HepG2 (cell line): Measurements from ENCODE around the gene CTNNA2. TPM values are rescaled to one million over a fixed set of nuclear protein-coding genes. Genes with fewer than 3 reads are reported as not detected.

Experiments
- ATAC-seq: fragments of 200-7000 bp; cut with Tn5 transposase; 3 replicates; pipeline ENCODE4 v1.9.1; 2020; ENCODE audit warnings: mild to moderate bottlenecking, moderate library complexity
- BruUV-seq: library from RNA; stranded (reverse); fragments of 400-500 nt; replicated peaks from 2 replicates; lab custom pipeline; 2021; lab: Mats Ljungman, UMichigan
- CTCF ChIA-PET: fragments of 300-600 bp; formaldehyde crosslinking; extraction: SDS; loops from one replicate; lab custom pipeline; 2021; ENCODE audit warnings: low total read pairs, inconsistent platforms, low intra/inter-chr PET ratio; lab: Yijun Ruan, JAX
- POLR2A ChIA-PET: fragments of 350-600 bp; sonication (Branson Sonifier 250); formaldehyde crosslinking; loops from one replicate; lab custom pipeline; 2020; ENCODE audit warnings: antibody characterized with exemption, inconsistent platforms; lab: Yijun Ruan, JAX
- DNase-seq: peaks from one replicate; pipeline ENCODE4 v3.0.0-alpha.2; 2015; ENCODE audit warnings: low spot score
- FAIRE-seq: peaks from 3 replicates; lab custom pipeline; 2011; peaks lifted over from hg19 to GRCh38; lab: Jason Lieb, UNC
- H2AFZ ChIP-seq: one replicate; pipeline ENCODE4 v1.6.1; 2011; ENCODE audit warnings: low read length, inconsistent platforms
- H3K27ac ChIP-seq: fragments of 300-600 bp; 3 replicates; pipeline ENCODE4 v1.8.0; 2011; ENCODE audit warnings: mixed run types, mild to moderate bottlenecking, mixed read lengths, low read length, inconsistent platforms; ENCODE audit not compliant: insufficient read depth; ENCODE audit errors: extremely low read length
- H3K27me3 ChIP-seq, 2 experiments: fragments of 200-600 bp in 1 of 2; 2 replicates in 1 of 2; 3 replicates in 1 of 2; pipeline versions ENCODE4 v1.6.0 to v1.8.0; 2011; ENCODE audit warnings: low read length in 2 of 2, mild to moderate bottlenecking in 2 of 2, moderate library complexity in 2 of 2, inconsistent platforms in 1 of 2; ENCODE audit not compliant: insufficient read depth in 2 of 2, control insufficient read depth in 1 of 2
- H3K36me3 ChIP-seq, 2 experiments: fragments of 200-600 bp in 1 of 2; replicated peaks in 1 of 2; 2 replicates in 1 of 2; 3 replicates in 1 of 2; pipeline versions ENCODE4 v1.5.1 to v1.8.0; 2011; ENCODE audit warnings: low read length in 2 of 2, inconsistent platforms in 1 of 2; ENCODE audit not compliant: insufficient read depth in 2 of 2, control insufficient read depth in 1 of 2
- H3K4me1 ChIP-seq: 2 replicates; pipeline ENCODE4 v1.5.1; 2012; ENCODE audit warnings: low read length, inconsistent platforms; ENCODE audit not compliant: insufficient read depth
- H3K4me2 ChIP-seq: 2 replicates; pipeline ENCODE4 v1.6.0; 2011; ENCODE audit warnings: low read depth, low read length, inconsistent platforms
- H3K4me3 ChIP-seq, 3 experiments: fragments of 200-600 bp in 1 of 3; sonication (generic), shearing (Covaris generic) in 1 of 3; replicated peaks in 1 of 3; 2 replicates each; pipeline ENCODE4 v1.5.1; 2011 to 2016; ENCODE audit warnings: low read length in 3 of 3, inconsistent platforms in 2 of 3, low read depth in 2 of 3, mild to moderate bottlenecking in 2 of 3, control low read depth in 1 of 3, mixed read lengths in 1 of 3; ENCODE audit not compliant: insufficient read depth in 1 of 3
- H3K79me2 ChIP-seq: one replicate; pipeline ENCODE4 v1.6.1; 2011; ENCODE audit warnings: low read length, inconsistent platforms; ENCODE audit not compliant: insufficient read depth
- H3K9ac ChIP-seq: 2 replicates; pipeline ENCODE4 v1.6.0; 2011; ENCODE audit warnings: mild to moderate bottlenecking, low read depth, low read length, inconsistent platforms; ENCODE audit not compliant: insufficient read depth
- H3K9me3 ChIP-seq: 2 replicates; pipeline ENCODE4 v1.5.1; 2012; ENCODE audit warnings: mild to moderate bottlenecking, low read length
- H4K20me1 ChIP-seq: 2 replicates; pipeline ENCODE4 v1.6.0; 2011; ENCODE audit warnings: inconsistent platforms, mild to moderate bottlenecking, low read length, moderate library complexity; ENCODE audit not compliant: insufficient read depth
- ESRRA ChIP-seq: sonication (generic); formaldehyde crosslinking; IDR thresholded peaks from 2 replicates; pipeline ENCODE4 v1.5.1; 2020; ENCODE audit warnings: mild to moderate bottlenecking, low read depth, missing genetic modification reagents
- NCOA2 ChIP-seq: sonication (generic); formaldehyde crosslinking; IDR thresholded peaks from 2 replicates; pipeline ENCODE4 v1.8.0; 2022; ENCODE audit warnings: inconsistent platforms
- RARA ChIP-seq: IDR thresholded peaks from 2 replicates; pipeline ENCODE4 v1.6.1; 2016; ENCODE audit warnings: missing genetic modification reagents, missing compliant biosample characterization
- SNRNP70 ChIP-seq: fragments of 200-400 bp; formaldehyde crosslinking; IDR thresholded peaks from 2 replicates; pipeline ENCODE4 v1.6.1; 2017; ENCODE audit warnings: mild to moderate bottlenecking, low read depth, low read length, moderate library complexity
- TAF1 ChIP-seq: sonication (generic); formaldehyde crosslinking; IDR thresholded peaks from 2 replicates; pipeline ENCODE4 v1.4.0; 2020; ENCODE audit warnings: missing genetic modification reagents
- TCF7L2 ChIP-seq: IDR thresholded peaks from 2 replicates; pipeline ENCODE4 v1.6.1; 2011; ENCODE audit warnings: mild to moderate bottlenecking, low read depth, low read length, moderate library complexity
- ZBTB1 ChIP-seq: sonication (generic); formaldehyde crosslinking; IDR thresholded peaks from 2 replicates; pipeline ENCODE4 v1.4.0; 2020; ENCODE audit warnings: missing genetic modification reagents, borderline replicate concordance
- ZKSCAN8 ChIP-seq: IDR thresholded peaks from 2 replicates; pipeline ENCODE4 v1.6.1; 2016; ENCODE audit warnings: borderline replicate concordance, missing genetic modification reagents, missing compliant biosample characterization
- ZNF331 ChIP-seq: sonication (generic); formaldehyde crosslinking; IDR thresholded peaks from 2 replicates; pipeline ENCODE4 v1.4.0; 2020; ENCODE audit warnings: missing genetic modification reagents
- ZNF720 ChIP-seq: sonication (generic); formaldehyde crosslinking; IDR thresholded peaks from 2 replicates; pipeline ENCODE4 v1.4.0; 2020; ENCODE audit warnings: missing genetic modification reagents
- ZNF775 ChIP-seq: sonication (generic); formaldehyde crosslinking; IDR thresholded peaks from 2 replicates; pipeline ENCODE4 v1.4.0; 2020; ENCODE audit warnings: missing genetic modification reagents, mild to moderate bottlenecking, moderate library complexity, borderline replicate concordance
- WGBS: methylation state at CpG from one replicate; pipeline ENCODE4 v1.1.6; 2017; ENCODE audit warnings: low lambda C conversion rate; 5-methylcytosine and 5-hydroxymethylcytosine counted together
- in situ Hi-C: cut with HindIII; loops from 2 replicates; pipeline ENCODE4 v1.10.0; 2017; ENCODE audit warnings: low pct_unique_long_range_greater_than_20kb; ENCODE audit not compliant: extremely low pct_ligation_motif_present
- intact Hi-C: fragments of 100-400 bp; cut with micrococcal nuclease; formaldehyde crosslinking; loops from one replicate; pipeline ENCODE4 v1.10.0; 2022; ENCODE audit not compliant: unreplicated experiment
- polyA plus RNA-seq, 8 experiments: library from polyadenylated mRNA; depleted of rRNA in 3 of 8; stranded (reverse) in 7 of 8; unstranded in 1 of 8; fragments of >200 nt; fragmentation: Illumina TruSeq in 4 of 8; extraction: Trizol in 4 of 8; gene quantifications; 2 replicates each; pipeline versions ENCODE4 v1.2.1 to v1.2.3, GENCODE V29; 2011 to 2016; ENCODE audit warnings: low read depth in 4 of 8, missing spikeins in 1 of 8, mixed read lengths in 1 of 8; ENCODE audit not compliant: insufficient read depth in 1 of 8
- total RNA-seq, 5 experiments: library from RNA; depleted of rRNA; stranded (reverse); fragments of >200 nt; fragmentation: Illumina TruSeq; extraction: Trizol; gene quantifications; 2 replicates each; pipeline ENCODE4 v1.2.3, GENCODE V29; 2016; ENCODE audit warnings: low read depth in 1 of 5

CTNNA2 gene
- total and polyA plus RNA-seq, 2 of the 13 experiments (the other 11 are each of a cell fraction or from before 2014, with no cell fraction given) = not detected

GRCh38 chr2:80114812-80115211 is 602.0 kb downstream of the CTNNA2 start:
- CTCF ChIA-PET = no interaction called here
- H3K27me3 ChIP-seq = no peaks in the 10 kb centered on the region
- TF ChIP-seq ZKSCAN8 (CRISPR knock-in tag) (no peak), ZNF775 (CRISPR knock-in tag) (no peak), TAF1 (CRISPR knock-in tag) (no peak), TCF7L2 (no peak), SNRNP70 (no peak), RARA (CRISPR knock-in tag) (no peak), ZNF720 (no peak), ESRRA (CRISPR knock-in tag) (no peak), ZNF331 (CRISPR knock-in tag) (no peak), ZBTB1 (CRISPR knock-in tag) (no peak)
- TF ChIP-seq, all 625 proteins: peak for 0
- in situ Hi-C loops = no loop called here
- ATAC-seq (no peak), FAIRE-seq (no peak), DNase-seq (no peak)
- Histone ChIP-seq H4K20me1 (no peaks in the 10 kb centered on the region), H3K9me3 (peaks cover 14% of the 10 kb centered on the region), H3K27ac (no peak overlapping the region), H3K4me3 (no peak overlapping the region), H3K4me2 (no peak overlapping the region), H3K79me2 (no peaks in the 10 kb centered on the region), H3K36me3 (no peaks in the 10 kb centered on the region), H2AFZ (no peak overlapping the region), H3K9ac (no peak overlapping the region), H3K4me1 (no peaks in the 10 kb centered on the region)
- BruUV-seq = no TSS peak
- POLR2A ChIA-PET = no interaction called here
- 10% methylated on average over 4 of the region's 4 CpGs for WGBS
- intact Hi-C loops = no loop called here

GRCh38 chr2:80117401-80117800 is 604.5 kb downstream of the CTNNA2 start:
- no peak for TF ChIP-seq NCOA2 (CRISPR knock-in tag)
- ATAC-seq (no peak), FAIRE-seq (no peak), DNase-seq (no peak)
- Histone ChIP-seq H3K9ac (no peak overlapping the region), H3K9me3 (no peaks in the 10 kb centered on the region), H3K27ac (no peak overlapping the region), H3K4me3 (no peak overlapping the region), H3K27me3 (no peaks in the 10 kb centered on the region), H2AFZ (no peak overlapping the region), H3K79me2 (no peaks in the 10 kb centered on the region), H3K4me2 (no peak overlapping the region), H3K4me1 (no peaks in the 10 kb centered on the region), H4K20me1 (no peaks in the 10 kb centered on the region), H3K36me3 (no peaks in the 10 kb centered on the region)
- in situ Hi-C loops = no loop called here
- ChIA-PET POLR2A (no interaction called here), CTCF (no interaction called here)
- intact Hi-C loops = no loop called here
- BruUV-seq = no TSS peak
